Measurements from ENCODE around the gene ZNF789. TPM values are rescaled to one million over a fixed set of nuclear protein-coding genes. Genes with fewer than 3 reads are reported as not detected.

Gene ZNF789
- total RNA-seq, 1 donor from 2014 or later = 27.2 TPM

DNA sequence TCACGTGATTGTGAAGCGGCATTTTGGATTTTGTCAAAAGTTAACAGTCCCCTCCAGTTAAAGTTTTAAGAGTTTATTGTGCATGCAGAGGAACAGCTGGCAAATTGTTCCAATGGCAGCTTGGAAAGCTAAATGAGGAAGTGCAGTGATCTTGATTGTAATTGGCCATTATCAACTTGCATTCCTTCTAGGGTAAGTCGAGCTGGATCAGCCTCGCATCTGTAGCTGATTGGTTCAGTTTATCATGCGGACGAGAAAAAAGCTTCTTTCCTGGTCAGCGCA, 566 bp downstream of the ZNF789 start:
- Mint-ChIP-seq H3K27ac (peak overlapping the region; percentile 95), H3K4me1 (peaks cover 9% of the 10 kb centered on the region), H3K27me3 (ENCODE audit: low read depth) (peaks cover 17% of the 10 kb centered on the region), H3K4me3 (peak overlapping the region; percentile 91), H3K36me3 (peaks cover 9% of the 10 kb centered on the region), H3K9me3 (no peaks in the 10 kb centered on the region)
- no peak for DNase-seq (ENCODE audit: low spot score in 2 of 2, unreplicated experiment in 2 of 2)
- TF ChIP-seq CTCF (IDR thresholded peaks at IDR 0.05; ENCODE audit: unreplicated experiment) = no peak

- Mint-ChIP-seq H3K27ac (no peak overlapping the region), H3K9me3 (no peaks in the 10 kb centered on the region), H3K4me1 (peaks cover 9% of the 10 kb centered on the region), H3K36me3 (peaks cover 9% of the 10 kb centered on the region), H3K4me3 (no peak overlapping the region), H3K27me3 (ENCODE audit: low read depth) (peaks cover 1% of the 10 kb centered on the region)
- no peak for DNase-seq (ENCODE audit: low spot score in 2 of 2, unreplicated experiment in 2 of 2)
- no peak for TF ChIP-seq CTCF (IDR thresholded peaks at IDR 0.05; ENCODE audit: unreplicated experiment)
Observed at GRCh38 chr7:99476107-99476506, 3.4 kb downstream of the ZNF789 start.

- no peaks in the 10 kb centered on the region for H3K4me1 Mint-ChIP-seq
- no peak for DNase-seq (ENCODE audit: low spot score in 2 of 2, unreplicated experiment in 2 of 2)
- no peaks in the 10 kb centered on the region for H3K9me3 Mint-ChIP-seq
- no peak for TF ChIP-seq CTCF (IDR thresholded peaks at IDR 0.05; ENCODE audit: unreplicated experiment)
- no peaks in the 10 kb centered on the region for H3K27me3 Mint-ChIP-seq (ENCODE audit: low read depth)
- no peak overlapping the region for H3K4me3 Mint-ChIP-seq
- peaks cover 15% of the 10 kb centered on the region for H3K36me3 Mint-ChIP-seq
- no peak overlapping the region for H3K27ac Mint-ChIP-seq
Observed at GRCh38 chr7:99478464-99479440, 6.1 kb downstream of the ZNF789 start.

DNA sequence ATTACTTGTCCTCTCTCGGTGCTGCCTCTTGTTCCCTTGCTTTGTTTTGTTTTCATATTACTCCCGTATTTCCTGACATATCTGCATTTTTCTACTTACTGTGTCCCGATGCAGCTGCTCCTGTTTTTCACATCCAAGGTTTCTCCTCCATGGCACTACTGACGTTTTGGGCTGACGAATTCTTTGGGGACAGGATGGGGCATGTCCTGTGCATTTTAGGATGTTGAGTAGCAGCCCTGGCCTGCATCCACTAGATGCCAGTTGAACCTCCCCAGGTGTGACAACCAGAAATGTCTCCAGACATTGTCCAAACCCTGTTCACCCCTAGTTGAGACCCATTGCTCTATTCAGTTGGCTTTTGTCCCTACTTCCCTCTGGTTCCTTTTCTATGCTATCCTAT, 12.4 kb downstream of the ZNF789 start:
- no peaks in the 10 kb centered on the region for H3K4me1 Mint-ChIP-seq
- H3K4me3 Mint-ChIP-seq = no peak overlapping the region
- DNase-seq (ENCODE audit: low spot score in 2 of 2, unreplicated experiment in 2 of 2) = no peak
- peaks cover 24% of the 10 kb centered on the region for H3K36me3 Mint-ChIP-seq
- H3K9me3 Mint-ChIP-seq = peaks cover 4% of the 10 kb centered on the region
- H3K27me3 Mint-ChIP-seq (ENCODE audit: low read depth) = no peaks in the 10 kb centered on the region
- no peak overlapping the region for H3K27ac Mint-ChIP-seq
- no peak for TF ChIP-seq CTCF (IDR thresholded peaks at IDR 0.05; ENCODE audit: unreplicated experiment)

GRCh38 chr7:99489235-99489634, 16.5 kb downstream of the ZNF789 start:
- Mint-ChIP-seq H3K27ac (no peak overlapping the region), H3K36me3 (peaks cover 44% of the 10 kb centered on the region), H3K9me3 (peaks cover 16% of the 10 kb centered on the region), H3K4me1 (no peaks in the 10 kb centered on the region), H3K27me3 (ENCODE audit: low read depth) (no peaks in the 10 kb centered on the region), H3K4me3 (no peak overlapping the region)
- TF ChIP-seq CTCF (IDR thresholded peaks at IDR 0.05; ENCODE audit: unreplicated experiment) = no peak
- no peak for DNase-seq (ENCODE audit: low spot score in 2 of 2, unreplicated experiment in 2 of 2)
